WTC11 (cell line): ENCODE results near the gene GRIK5. TPM values are rescaled to one million over a fixed set of nuclear protein-coding genes. Genes with fewer than 3 reads are reported as not detected.

ENCODE experiments used
- ATAC-seq: fragments of 200-7000 bp; cut with Tn5 transposase; 2 replicates; pipeline ENCODE4 v1.10.0; 2021; ENCODE audit warnings: mild to moderate bottlenecking, moderate library complexity
- CTCF ChIA-PET: fragments of 300-600 bp; sonication (Branson Sonifier 250); formaldehyde crosslinking; loops from one replicate; lab custom pipeline; 2021; ENCODE audit warnings: antibody characterized with exemption; lab: Charles Lee
- POLR2A ChIA-PET: fragments of 350-600 bp; sonication (Branson Sonifier 250); formaldehyde crosslinking; loops from one replicate; lab custom pipeline; 2021; ENCODE audit warnings: antibody characterized with exemption; lab: Charles Lee
- DNase-seq: peaks from one replicate; pipeline ENCODE4 v3.0.0; 2021; ENCODE audit warnings: low spot score
- H3K27ac Mint-ChIP-seq: 2 replicates; pipeline ENCODE4 v1.8.0; 2021; ENCODE audit warnings: mixed read lengths
- H3K27me3 Mint-ChIP-seq: 2 replicates; pipeline ENCODE4 v1.8.0; 2021; ENCODE audit warnings: low read depth, mild to moderate bottlenecking, moderate library complexity, mixed read lengths
- H3K36me3 Mint-ChIP-seq: 2 replicates; pipeline ENCODE4 v1.8.0; 2021; ENCODE audit warnings: mixed read lengths
- H3K4me1 Mint-ChIP-seq: 2 replicates; pipeline ENCODE4 v1.8.0; 2022; ENCODE audit warnings: mixed read lengths
- H3K4me3 Mint-ChIP-seq: 2 replicates; pipeline ENCODE4 v1.8.0; 2021; ENCODE audit warnings: mild to moderate bottlenecking, moderate library complexity, mixed read lengths
- H3K9me3 Mint-ChIP-seq: 2 replicates; pipeline ENCODE4 v1.8.0; 2021; ENCODE audit warnings: mixed read lengths
- CDX4 ChIP-seq: fragments of 250-450 bp; sonication (Bioruptor Pico); IDR thresholded peaks from 2 replicates; pipeline ENCODE4 v1.9.0; 2021; ENCODE audit warnings: moderate library complexity, mild to moderate bottlenecking, inconsistent platforms, borderline replicate concordance
- ESRRA ChIP-seq: sonication (generic); formaldehyde crosslinking; IDR thresholded peaks from 2 replicates; pipeline ENCODE4 v1.8.1; 2022; ENCODE audit warnings: mild to moderate bottlenecking, missing genetic modification reagents, borderline replicate concordance
- ETV6 ChIP-seq: sonication (generic); formaldehyde crosslinking; IDR thresholded peaks from 2 replicates; pipeline ENCODE4 v1.8.1; 2022; ENCODE audit warnings: mild to moderate bottlenecking, missing genetic modification reagents
- FOXJ3 ChIP-seq: sonication (generic); formaldehyde crosslinking; IDR thresholded peaks from 2 replicates; pipeline ENCODE4 v1.9.0; 2021; ENCODE audit warnings: missing genetic modification reagents, mild to moderate bottlenecking, borderline replicate concordance
- FOXP1 ChIP-seq: sonication (generic); formaldehyde crosslinking; IDR thresholded peaks from 2 replicates; pipeline ENCODE4 v1.8.0; 2022; ENCODE audit warnings: missing genetic modification reagents, mild to moderate bottlenecking, moderate library complexity, borderline replicate concordance
- IRF2 ChIP-seq: sonication (generic); formaldehyde crosslinking; IDR thresholded peaks from 2 replicates; pipeline ENCODE4 v1.8.0; 2022; ENCODE audit warnings: low read depth, missing genetic modification reagents, borderline replicate concordance
- NFE2L1 ChIP-seq: sonication (generic); formaldehyde crosslinking; IDR thresholded peaks from 2 replicates; pipeline ENCODE4 v1.8.1; 2023; ENCODE audit warnings: missing genetic modification reagents
- RORB ChIP-seq: fragments of 250-450 bp; sonication (Bioruptor Pico); IDR thresholded peaks from 2 replicates; pipeline ENCODE4 v1.9.0; 2021; ENCODE audit warnings: mild to moderate bottlenecking
- SMAD3 ChIP-seq: sonication (generic); formaldehyde crosslinking; IDR thresholded peaks from 2 replicates; pipeline ENCODE4 v1.8.0; 2022; ENCODE audit warnings: missing genetic modification reagents, mild to moderate bottlenecking, borderline replicate concordance
- TCF7 ChIP-seq: sonication (generic); formaldehyde crosslinking; IDR thresholded peaks from 2 replicates; pipeline ENCODE4 v1.8.0; 2022; ENCODE audit warnings: mild to moderate bottlenecking, low read depth, missing genetic modification reagents, moderate library complexity
- ZNF121 ChIP-seq: sonication (generic); formaldehyde crosslinking; IDR thresholded peaks from 2 replicates; pipeline ENCODE4 v1.8.0; 2023; ENCODE audit warnings: missing genetic modification reagents
- total RNA-seq: library from RNA; stranded (reverse); gene quantifications from 3 replicates; pipeline ENCODE4 v1.2.3, GENCODE V29; 2021
- TF ChIP-seq, protein P1 (sequence below): fragments of 250-450 bp; sonication (Bioruptor Pico); conservative IDR thresholded peaks from 2 replicates; pipeline ENCODE4 v1.9.0; 2021; ENCODE audit warnings: mild to moderate bottlenecking
- TF ChIP-seq, protein P2 (sequence below): sonication (generic); formaldehyde crosslinking; IDR thresholded peaks from 2 replicates; pipeline ENCODE4 v1.8.1; 2022; ENCODE audit warnings: low read depth, mild to moderate bottlenecking, moderate library complexity, missing genetic modification reagents, borderline replicate concordance
- TF ChIP-seq, protein P3 (sequence below): sonication (generic); formaldehyde crosslinking; IDR thresholded peaks from 2 replicates; pipeline ENCODE4 v1.8.1; 2023; ENCODE audit warnings: mild to moderate bottlenecking, missing genetic modification reagents, moderate library complexity
- TF ChIP-seq, protein P4 (sequence below): sonication (generic); formaldehyde crosslinking; IDR thresholded peaks from 2 replicates; pipeline ENCODE4 v1.8.1; 2023; ENCODE audit warnings: mild to moderate bottlenecking, moderate library complexity, missing genetic modification reagents
- TF ChIP-seq, protein P5 (sequence below): sonication (generic); formaldehyde crosslinking; IDR thresholded peaks from 2 replicates; pipeline ENCODE4 v1.8.1; 2023; ENCODE audit warnings: mild to moderate bottlenecking, missing genetic modification reagents, moderate library complexity
- TF ChIP-seq, protein P6 (sequence below): sonication (generic); formaldehyde crosslinking; IDR thresholded peaks from 2 replicates; pipeline ENCODE4 v1.8.1; 2022; ENCODE audit warnings: mild to moderate bottlenecking, missing genetic modification reagents, moderate library complexity, borderline replicate concordance

Gene GRIK5
- total RNA-seq, 1 experiment from 2014 or later: 52.3 TPM

DNA sequence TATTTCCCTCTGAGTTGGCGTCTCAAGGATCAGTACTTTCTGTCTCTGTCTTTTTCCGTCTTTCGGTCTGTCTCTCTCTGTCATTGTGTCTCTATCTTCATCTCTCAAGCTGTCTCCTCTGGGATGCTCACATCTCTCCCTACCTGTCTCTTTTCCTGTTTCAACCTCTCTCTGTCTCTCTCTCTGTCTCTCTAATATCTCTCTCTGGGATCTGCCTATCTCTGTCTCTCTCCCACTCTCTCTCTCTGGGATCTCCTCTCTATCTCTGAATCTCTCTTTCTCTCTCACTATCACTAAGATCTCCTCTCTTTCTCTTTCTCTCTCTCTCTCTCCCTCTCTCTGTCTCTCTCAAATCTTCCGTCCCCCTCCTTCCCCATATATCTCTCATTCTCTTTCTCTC lies 80.0 kb downstream of the GRIK5 start (continued):
- TF ChIP-seq, protein P1, sequence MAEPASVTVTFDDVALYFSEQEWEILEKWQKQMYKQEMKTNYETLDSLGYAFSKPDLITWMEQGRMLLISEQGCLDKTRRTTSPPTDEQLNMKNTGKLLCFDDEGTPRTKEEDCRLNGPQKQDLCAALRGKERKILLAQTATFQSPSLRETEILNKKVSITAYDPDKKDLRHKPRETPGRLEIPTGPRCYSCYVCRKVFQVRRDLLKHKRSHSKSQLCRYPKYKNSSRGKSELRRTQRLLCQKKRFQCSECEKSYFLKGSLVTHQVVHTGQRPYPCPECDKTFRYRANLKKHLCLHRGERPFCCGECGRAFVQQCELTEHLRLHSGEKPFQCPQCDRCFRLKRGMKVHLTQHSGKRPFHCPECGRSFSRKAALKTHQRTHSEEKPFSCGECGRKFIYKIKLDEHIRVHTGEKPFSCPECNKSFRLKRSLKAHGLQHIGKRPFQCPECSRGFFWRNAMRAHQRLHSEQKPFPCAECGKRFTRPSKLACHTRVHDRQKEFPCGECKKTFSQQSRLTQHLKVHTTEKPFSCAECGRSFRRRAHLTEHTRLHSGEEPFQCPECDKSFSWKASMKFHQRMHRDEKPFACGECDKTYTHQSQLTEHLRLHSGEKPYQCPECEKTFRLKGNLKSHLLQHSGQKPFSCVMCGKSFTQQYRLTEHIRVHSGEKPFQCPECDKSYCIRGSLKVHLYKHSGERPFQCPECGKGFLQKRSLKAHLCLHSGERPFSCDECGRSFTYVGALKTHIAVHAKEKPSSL (CRISPR knock-in tag): no peak
- TF ChIP-seq TCF7 (CRISPR knock-in tag): no peak
- TF ChIP-seq ETV6 (CRISPR knock-in tag): no peak
- no peak for TF ChIP-seq RORB

GRCh38 chr19:41988947-41989346 lies 81.1 kb downstream of the GRIK5 start:
- ATAC-seq (no peak), DNase-seq (no peak)
- Mint-ChIP-seq H3K9me3 (no peaks in the 10 kb centered on the region), H3K4me1 (peaks cover 9% of the 10 kb centered on the region), H3K4me3 (no peak overlapping the region), H3K27me3 (peaks cover 6% of the 10 kb centered on the region), H3K36me3 (peaks cover 7% of the 10 kb centered on the region), H3K27ac (no peak overlapping the region)
- CTCF ChIA-PET: interaction anchor here (1.3 kb wide), 1 partner anchor 46 kb away, joined by 6 read pairs; no protein-coding TSS in a partner anchor
- POLR2A ChIA-PET: no interaction called here
- TF ChIP-seq ZNF121 (CRISPR knock-in tag): peak; percentile 17; the same call in 1 of the 2 replicates
- TF ChIP-seq FOXJ3 (CRISPR knock-in tag): no peak

GRCh38 chr19:41987141-41987860 lies 82.7 kb downstream of the GRIK5 start:
- Mint-ChIP-seq H3K4me1 (no peaks in the 10 kb centered on the region; the same call in 1 of the 2 replicates), H3K4me3 (no peak overlapping the region), H3K27ac (no peak overlapping the region), H3K27me3 (no peaks in the 10 kb centered on the region), H3K36me3 (peaks cover 7% of the 10 kb centered on the region), H3K9me3 (no peaks in the 10 kb centered on the region)
- ATAC-seq (no peak), DNase-seq (no peak)
- ChIA-PET CTCF (interaction anchor here (1.3 kb wide), 1 partner anchor 48 kb away, joined by 6 read pairs; no protein-coding TSS in a partner anchor), POLR2A (no interaction called here)
- TF ChIP-seq, protein P2, sequence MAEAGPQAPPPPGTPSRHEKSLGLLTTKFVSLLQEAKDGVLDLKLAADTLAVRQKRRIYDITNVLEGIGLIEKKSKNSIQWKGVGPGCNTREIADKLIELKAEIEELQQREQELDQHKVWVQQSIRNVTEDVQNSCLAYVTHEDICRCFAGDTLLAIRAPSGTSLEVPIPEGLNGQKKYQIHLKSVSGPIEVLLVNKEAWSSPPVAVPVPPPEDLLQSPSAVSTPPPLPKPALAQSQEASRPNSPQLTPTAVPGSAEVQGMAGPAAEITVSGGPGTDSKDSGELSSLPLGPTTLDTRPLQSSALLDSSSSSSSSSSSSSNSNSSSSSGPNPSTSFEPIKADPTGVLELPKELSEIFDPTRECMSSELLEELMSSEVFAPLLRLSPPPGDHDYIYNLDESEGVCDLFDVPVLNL: no peak
- TF ChIP-seq, protein P3, sequence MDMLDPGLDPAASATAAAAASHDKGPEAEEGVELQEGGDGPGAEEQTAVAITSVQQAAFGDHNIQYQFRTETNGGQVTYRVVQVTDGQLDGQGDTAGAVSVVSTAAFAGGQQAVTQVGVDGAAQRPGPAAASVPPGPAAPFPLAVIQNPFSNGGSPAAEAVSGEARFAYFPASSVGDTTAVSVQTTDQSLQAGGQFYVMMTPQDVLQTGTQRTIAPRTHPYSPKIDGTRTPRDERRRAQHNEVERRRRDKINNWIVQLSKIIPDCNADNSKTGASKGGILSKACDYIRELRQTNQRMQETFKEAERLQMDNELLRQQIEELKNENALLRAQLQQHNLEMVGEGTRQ (CRISPR knock-in tag): no peak
- TF ChIP-seq, protein P4, sequence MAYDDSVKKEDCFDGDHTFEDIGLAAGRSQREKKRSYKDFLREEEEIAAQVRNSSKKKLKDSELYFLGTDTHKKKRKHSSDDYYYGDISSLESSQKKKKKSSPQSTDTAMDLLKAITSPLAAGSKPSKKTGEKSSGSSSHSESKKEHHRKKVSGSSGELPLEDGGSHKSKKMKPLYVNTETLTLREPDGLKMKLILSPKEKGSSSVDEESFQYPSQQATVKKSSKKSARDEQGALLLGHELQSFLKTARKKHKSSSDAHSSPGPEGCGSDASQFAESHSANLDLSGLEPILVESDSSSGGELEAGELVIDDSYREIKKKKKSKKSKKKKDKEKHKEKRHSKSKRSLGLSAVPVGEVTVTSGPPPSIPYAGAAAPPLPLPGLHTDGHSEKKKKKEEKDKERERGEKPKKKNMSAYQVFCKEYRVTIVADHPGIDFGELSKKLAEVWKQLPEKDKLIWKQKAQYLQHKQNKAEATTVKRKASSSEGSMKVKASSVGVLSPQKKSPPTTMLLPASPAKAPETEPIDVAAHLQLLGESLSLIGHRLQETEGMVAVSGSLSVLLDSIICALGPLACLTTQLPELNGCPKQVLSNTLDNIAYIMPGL (CRISPR knock-in tag): no peak
- no peak for TF ChIP-seq ESRRA
- TF ChIP-seq FOXP1: no peak
- no peak for TF ChIP-seq CDX4 (CRISPR knock-in tag)
- no peak for TF ChIP-seq IRF2 (CRISPR knock-in tag)
- TF ChIP-seq, protein P5, sequence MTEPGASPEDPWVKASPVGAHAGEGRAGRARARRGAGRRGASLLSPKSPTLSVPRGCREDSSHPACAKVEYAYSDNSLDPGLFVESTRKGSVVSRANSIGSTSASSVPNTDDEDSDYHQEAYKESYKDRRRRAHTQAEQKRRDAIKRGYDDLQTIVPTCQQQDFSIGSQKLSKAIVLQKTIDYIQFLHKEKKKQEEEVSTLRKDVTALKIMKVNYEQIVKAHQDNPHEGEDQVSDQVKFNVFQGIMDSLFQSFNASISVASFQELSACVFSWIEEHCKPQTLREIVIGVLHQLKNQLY (CRISPR knock-in tag): no peak
- TF ChIP-seq, protein P6, sequence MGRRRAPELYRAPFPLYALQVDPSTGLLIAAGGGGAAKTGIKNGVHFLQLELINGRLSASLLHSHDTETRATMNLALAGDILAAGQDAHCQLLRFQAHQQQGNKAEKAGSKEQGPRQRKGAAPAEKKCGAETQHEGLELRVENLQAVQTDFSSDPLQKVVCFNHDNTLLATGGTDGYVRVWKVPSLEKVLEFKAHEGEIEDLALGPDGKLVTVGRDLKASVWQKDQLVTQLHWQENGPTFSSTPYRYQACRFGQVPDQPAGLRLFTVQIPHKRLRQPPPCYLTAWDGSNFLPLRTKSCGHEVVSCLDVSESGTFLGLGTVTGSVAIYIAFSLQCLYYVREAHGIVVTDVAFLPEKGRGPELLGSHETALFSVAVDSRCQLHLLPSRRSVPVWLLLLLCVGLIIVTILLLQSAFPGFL: no peak
- TF ChIP-seq NFE2L1: no peak
- TF ChIP-seq ETV6 (CRISPR knock-in tag): no peak
- TF ChIP-seq SMAD3 (CRISPR knock-in tag): no peak
